Nephron progenitor cell (in vitro differentiated cells): ENCODE results near the gene S100A5.

Experiments used
- DNase-seq: peaks from one replicate; pipeline ENCODE4 v3.0.0; 2021
- H3K27ac Mint-ChIP-seq: 2 replicates; pipeline ENCODE4 v1.8.0; 2021; ENCODE audit warnings: mild to moderate bottlenecking, moderate library complexity, mixed read lengths
- H3K27me3 Mint-ChIP-seq: 2 replicates; pipeline ENCODE4 v1.8.0; 2021; ENCODE audit warnings: mild to moderate bottlenecking, low read depth, mixed read lengths; ENCODE audit not compliant: poor library complexity
- H3K36me3 Mint-ChIP-seq: 2 replicates; pipeline ENCODE4 v1.8.0; 2021; ENCODE audit warnings: low read depth, mixed read lengths
- H3K4me1 Mint-ChIP-seq: 2 replicates; pipeline ENCODE4 v1.8.0; 2021; ENCODE audit warnings: mixed read lengths
- H3K4me3 Mint-ChIP-seq: 2 replicates; pipeline ENCODE4 v1.8.0; 2021; ENCODE audit warnings: mild to moderate bottlenecking, moderate library complexity, mixed read lengths
- H3K9me3 Mint-ChIP-seq: 2 replicates; pipeline ENCODE4 v1.8.0; 2021; ENCODE audit warnings: mild to moderate bottlenecking, moderate library complexity, mixed read lengths
- TF ChIP-seq, protein P1 (sequence below): fragments of 200-600 bp; sonication (generic); IDR thresholded peaks from 2 replicates; pipeline ENCODE4 v1.5.0; 2021; ENCODE audit warnings: antibody characterized with exemption

S100A5 gene

GRCh38 chr1:153510984-153511410 lies 29.7 kb downstream of the S100A5 start:
- DNase-seq = peak; percentile 90
- Mint-ChIP-seq H3K36me3 (no peaks in the 10 kb centered on the region), H3K9me3 (no peaks in the 10 kb centered on the region), H3K4me3 (no peak overlapping the region), H3K4me1 (peaks cover 30% of the 10 kb centered on the region), H3K27ac (no peak overlapping the region), H3K27me3 (peaks cover 13% of the 10 kb centered on the region)
- TF ChIP-seq, protein P1, sequence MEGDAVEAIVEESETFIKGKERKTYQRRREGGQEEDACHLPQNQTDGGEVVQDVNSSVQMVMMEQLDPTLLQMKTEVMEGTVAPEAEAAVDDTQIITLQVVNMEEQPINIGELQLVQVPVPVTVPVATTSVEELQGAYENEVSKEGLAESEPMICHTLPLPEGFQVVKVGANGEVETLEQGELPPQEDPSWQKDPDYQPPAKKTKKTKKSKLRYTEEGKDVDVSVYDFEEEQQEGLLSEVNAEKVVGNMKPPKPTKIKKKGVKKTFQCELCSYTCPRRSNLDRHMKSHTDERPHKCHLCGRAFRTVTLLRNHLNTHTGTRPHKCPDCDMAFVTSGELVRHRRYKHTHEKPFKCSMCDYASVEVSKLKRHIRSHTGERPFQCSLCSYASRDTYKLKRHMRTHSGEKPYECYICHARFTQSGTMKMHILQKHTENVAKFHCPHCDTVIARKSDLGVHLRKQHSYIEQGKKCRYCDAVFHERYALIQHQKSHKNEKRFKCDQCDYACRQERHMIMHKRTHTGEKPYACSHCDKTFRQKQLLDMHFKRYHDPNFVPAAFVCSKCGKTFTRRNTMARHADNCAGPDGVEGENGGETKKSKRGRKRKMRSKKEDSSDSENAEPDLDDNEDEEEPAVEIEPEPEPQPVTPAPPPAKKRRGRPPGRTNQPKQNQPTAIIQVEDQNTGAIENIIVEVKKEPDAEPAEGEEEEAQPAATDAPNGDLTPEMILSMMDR = peak; percentile 95

GRCh38 chr1:153509729-153510354 lies 30.9 kb downstream of the S100A5 start:
- Mint-ChIP-seq H3K9me3 (no peaks in the 10 kb centered on the region), H3K27me3 (peaks cover 14% of the 10 kb centered on the region), H3K4me1 (peaks cover 30% of the 10 kb centered on the region), H3K27ac (no peak overlapping the region), H3K4me3 (no peak overlapping the region), H3K36me3 (no peaks in the 10 kb centered on the region)
- peak; percentile 67 for DNase-seq
- TF ChIP-seq, protein P1 = peak; percentile 70

GRCh38 chr1:153509036-153509435 lies 31.7 kb downstream of the S100A5 start:
- H3K27me3 Mint-ChIP-seq = peaks cover 14% of the 10 kb centered on the region
- no peak for DNase-seq
- no peaks in the 10 kb centered on the region for H3K36me3 Mint-ChIP-seq
- peaks cover 30% of the 10 kb centered on the region for H3K4me1 Mint-ChIP-seq
- H3K9me3 Mint-ChIP-seq = no peaks in the 10 kb centered on the region
- TF ChIP-seq, protein P1 = no peak
- H3K4me3 Mint-ChIP-seq = no peak overlapping the region
- no peak overlapping the region for H3K27ac Mint-ChIP-seq

- Mint-ChIP-seq H3K27ac (no peak overlapping the region), H3K36me3 (no peaks in the 10 kb centered on the region), H3K4me1 (peaks cover 30% of the 10 kb centered on the region), H3K27me3 (peaks cover 14% of the 10 kb centered on the region), H3K4me3 (no peak overlapping the region), H3K9me3 (no peaks in the 10 kb centered on the region)
- TF ChIP-seq, protein P1 = no peak
- DNase-seq = no peak
Observed at GRCh38 chr1:153507926-153508583, 32.7 kb downstream of the S100A5 start.

DNA sequence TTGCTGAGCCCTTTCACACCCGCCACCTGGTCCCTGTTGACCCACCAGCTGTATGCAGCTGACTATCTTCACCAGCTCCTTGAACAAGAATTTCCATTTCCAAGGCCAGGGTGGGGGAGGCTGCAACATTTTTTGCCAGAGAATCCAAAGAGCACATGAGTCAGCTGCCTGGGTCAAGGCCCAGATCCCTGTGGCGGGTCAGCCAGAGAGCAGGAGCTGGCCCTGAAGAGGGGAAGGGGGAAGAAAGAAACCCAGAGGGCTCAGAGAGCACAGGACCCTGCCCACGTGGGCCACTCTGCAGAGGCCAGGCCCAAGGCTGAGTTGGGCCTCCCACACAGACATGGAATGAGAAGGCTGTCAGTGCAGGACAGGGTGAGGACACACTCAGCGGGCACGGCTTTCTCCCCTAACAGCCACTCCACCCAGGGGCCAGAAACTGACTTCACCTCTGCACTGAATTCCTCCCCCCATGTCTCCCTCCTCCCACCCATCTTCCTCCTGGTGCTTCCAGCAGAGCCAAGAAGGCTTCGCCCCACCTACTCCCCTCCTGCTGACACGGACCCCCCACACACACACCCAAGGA lies 33.8 kb downstream of the S100A5 start:
- no peak overlapping the region for H3K27ac Mint-ChIP-seq
- no peaks in the 10 kb centered on the region for H3K9me3 Mint-ChIP-seq
- H3K27me3 Mint-ChIP-seq = peaks cover 14% of the 10 kb centered on the region
- H3K4me1 Mint-ChIP-seq = peaks cover 30% of the 10 kb centered on the region
- no peak overlapping the region for H3K4me3 Mint-ChIP-seq
- no peak for DNase-seq
- H3K36me3 Mint-ChIP-seq = no peaks in the 10 kb centered on the region
- TF ChIP-seq, protein P1 = no peak
